A673 (cell line): ENCODE measurements around the gene SSC5D. TPM values are rescaled to one million over a fixed set of nuclear protein-coding genes. Genes with fewer than 3 reads are reported as not detected.

Experiments used
- BruUV-seq: library from RNA; stranded (reverse); fragments of 400-500 nt; replicated peaks from 2 replicates; lab custom pipeline; 2021; lab: Mats Ljungman, UMichigan
- CTCF ChIA-PET: fragments of 300-600 bp; sonication (Branson Sonifier 250); formaldehyde crosslinking; loops from one replicate; lab custom pipeline; 2022; ENCODE audit warnings: antibody characterized with exemption; lab: Charles Lee
- POLR2A ChIA-PET: fragments of 300-600 bp; sonication (Branson Sonifier 250); formaldehyde crosslinking; loops from one replicate; lab custom pipeline; 2022; ENCODE audit warnings: antibody characterized with exemption; ENCODE audit not compliant: low non-redundant PET; lab: Charles Lee
- DNase-seq: peaks from one replicate; pipeline ENCODE4 v3.0.0-alpha.2; 2015; ENCODE audit warnings: low spot score
- H3K27ac ChIP-seq: fragments of 200-600 bp; sonication (generic); 2 replicates; pipeline ENCODE4 v1.5.1; 2016; ENCODE audit warnings: mixed run types, low read depth, mild to moderate bottlenecking, mixed read lengths, antibody characterized with exemption, low read length; ENCODE audit not compliant: poor library complexity, severe bottlenecking
- H3K27me3 ChIP-seq: fragments of 200-600 bp; sonication (generic); replicated peaks from 2 replicates; pipeline ENCODE4 v1.6.1; 2017; ENCODE audit warnings: mixed run types, low read depth, mild to moderate bottlenecking, mixed read lengths, antibody characterized with exemption, low read length; ENCODE audit not compliant: insufficient read depth, poor library complexity
- H3K36me3 ChIP-seq: fragments of 200-600 bp; sonication (generic); 2 replicates; pipeline ENCODE4 v1.6.1; 2016; ENCODE audit warnings: mixed run types, mild to moderate bottlenecking, mixed read lengths, antibody characterized with exemption, low read length; ENCODE audit not compliant: insufficient read depth, poor library complexity, severe bottlenecking
- H3K4me1 ChIP-seq: fragments of 200-600 bp; sonication (generic); 2 replicates; pipeline ENCODE4 v1.6.1; 2017; ENCODE audit warnings: mixed run types, mild to moderate bottlenecking, mixed read lengths, antibody characterized with exemption, low read length; ENCODE audit not compliant: insufficient read depth, poor library complexity, severe bottlenecking
- H3K4me3 ChIP-seq: fragments of 200-600 bp; sonication (generic); 2 replicates; pipeline ENCODE4 v1.5.1; 2016; ENCODE audit warnings: low read depth, mixed run types, mild to moderate bottlenecking, mixed read lengths, low read length; ENCODE audit not compliant: poor library complexity, severe bottlenecking
- H3K9me3 ChIP-seq: fragments of 200-600 bp; sonication (generic); 2 replicates; pipeline ENCODE4 v1.6.1; 2016; ENCODE audit warnings: mixed run types, low read depth, mild to moderate bottlenecking, mixed read lengths, antibody characterized with exemption, low read length; ENCODE audit not compliant: poor library complexity, severe bottlenecking
- EZH2 ChIP-seq: fragments of 200-600 bp; sonication (generic); IDR thresholded peaks from 2 replicates; pipeline ENCODE4 v1.6.1; 2017; ENCODE audit warnings: borderline replicate concordance, low read depth, mild to moderate bottlenecking, mixed read lengths, antibody characterized with exemption, low read length; ENCODE audit not compliant: poor library complexity, severe bottlenecking
- intact Hi-C: fragments of 100-400 bp; cut with micrococcal nuclease; formaldehyde crosslinking; loops from one replicate; pipeline ENCODE4 v1.10.0; 2022; ENCODE audit not compliant: unreplicated experiment
- total RNA-seq: library from RNA; stranded (reverse); gene quantifications from 2 replicates; pipeline ENCODE4 v1.2.3, GENCODE V29; 2021
- TF ChIP-seq, protein P1 (sequence below): fragments of 300-800, 200-600 bp; sonication (generic); conservative IDR thresholded peaks from 2 replicates; pipeline ENCODE4 v1.5.1; 2017; ENCODE audit warnings: low read depth, mild to moderate bottlenecking, antibody characterized with exemption, low read length, moderate library complexity, mixed read lengths

The SSC5D gene
- total RNA-seq, 1 experiment from 2014 or later = 1.4 TPM

DNA sequence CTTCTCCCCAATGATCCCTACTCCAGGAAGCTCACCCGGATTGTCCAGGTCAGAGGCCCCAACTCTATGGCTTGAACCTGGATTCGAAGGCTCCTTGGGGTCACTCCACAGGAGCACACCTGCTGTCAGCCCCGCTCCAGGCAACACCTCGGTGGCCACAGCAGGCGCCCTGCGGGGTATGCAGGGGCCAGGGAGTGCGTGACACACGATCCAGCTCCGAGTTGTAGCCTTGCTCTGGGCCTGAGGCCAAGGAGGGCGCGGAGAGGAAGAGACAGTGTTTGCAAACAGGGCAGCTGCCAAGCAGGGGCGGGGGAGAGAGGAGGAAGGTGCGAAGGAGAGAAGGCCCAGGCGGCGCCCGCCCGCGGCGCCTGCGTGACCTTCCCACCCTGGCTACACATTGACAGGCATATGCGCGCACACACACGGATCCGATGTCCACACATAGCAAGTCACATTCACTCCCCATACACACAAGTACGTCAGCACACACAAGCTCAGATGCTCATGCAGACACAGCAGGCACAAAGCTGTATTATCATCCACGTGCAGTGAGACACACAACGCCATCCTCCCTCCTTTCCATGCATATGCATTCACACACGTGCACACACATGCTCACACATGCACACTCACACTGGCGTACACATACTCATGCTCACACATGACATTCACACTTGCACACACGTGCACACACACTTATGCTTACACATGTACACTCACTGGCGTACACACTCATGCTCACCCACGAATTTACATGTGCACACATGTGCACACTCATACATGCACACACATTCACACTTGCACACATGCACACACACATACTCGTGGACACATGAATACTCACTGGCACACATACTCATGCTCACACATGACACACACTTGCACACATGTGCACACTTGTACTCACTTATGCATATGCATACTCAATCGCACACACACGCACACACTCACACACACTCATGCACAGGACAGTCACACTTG lies 38.3 kb downstream of the SSC5D start:
- TF ChIP-seq EZH2 = no peak
- TF ChIP-seq, protein P1, sequence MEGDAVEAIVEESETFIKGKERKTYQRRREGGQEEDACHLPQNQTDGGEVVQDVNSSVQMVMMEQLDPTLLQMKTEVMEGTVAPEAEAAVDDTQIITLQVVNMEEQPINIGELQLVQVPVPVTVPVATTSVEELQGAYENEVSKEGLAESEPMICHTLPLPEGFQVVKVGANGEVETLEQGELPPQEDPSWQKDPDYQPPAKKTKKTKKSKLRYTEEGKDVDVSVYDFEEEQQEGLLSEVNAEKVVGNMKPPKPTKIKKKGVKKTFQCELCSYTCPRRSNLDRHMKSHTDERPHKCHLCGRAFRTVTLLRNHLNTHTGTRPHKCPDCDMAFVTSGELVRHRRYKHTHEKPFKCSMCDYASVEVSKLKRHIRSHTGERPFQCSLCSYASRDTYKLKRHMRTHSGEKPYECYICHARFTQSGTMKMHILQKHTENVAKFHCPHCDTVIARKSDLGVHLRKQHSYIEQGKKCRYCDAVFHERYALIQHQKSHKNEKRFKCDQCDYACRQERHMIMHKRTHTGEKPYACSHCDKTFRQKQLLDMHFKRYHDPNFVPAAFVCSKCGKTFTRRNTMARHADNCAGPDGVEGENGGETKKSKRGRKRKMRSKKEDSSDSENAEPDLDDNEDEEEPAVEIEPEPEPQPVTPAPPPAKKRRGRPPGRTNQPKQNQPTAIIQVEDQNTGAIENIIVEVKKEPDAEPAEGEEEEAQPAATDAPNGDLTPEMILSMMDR = no peak
- peak; percentile 21 for DNase-seq
- intact Hi-C loops = no loop called here
- no peak overlapping the region for H3K27ac ChIP-seq
- no peaks in the 10 kb centered on the region for H3K9me3 ChIP-seq
- POLR2A ChIA-PET = no interaction called here
- no peak overlapping the region for H3K4me3 ChIP-seq
- no peaks in the 10 kb centered on the region for H3K4me1 ChIP-seq
- no TSS peak for BruUV-seq
- H3K36me3 ChIP-seq = no peaks in the 10 kb centered on the region
- CTCF ChIA-PET = interaction anchor here (0.5 kb wide), 1 partner anchor 105 kb away, joined by 14 read pairs; no protein-coding TSS in a partner anchor
- no peaks in the 10 kb centered on the region for H3K27me3 ChIP-seq

DNA sequence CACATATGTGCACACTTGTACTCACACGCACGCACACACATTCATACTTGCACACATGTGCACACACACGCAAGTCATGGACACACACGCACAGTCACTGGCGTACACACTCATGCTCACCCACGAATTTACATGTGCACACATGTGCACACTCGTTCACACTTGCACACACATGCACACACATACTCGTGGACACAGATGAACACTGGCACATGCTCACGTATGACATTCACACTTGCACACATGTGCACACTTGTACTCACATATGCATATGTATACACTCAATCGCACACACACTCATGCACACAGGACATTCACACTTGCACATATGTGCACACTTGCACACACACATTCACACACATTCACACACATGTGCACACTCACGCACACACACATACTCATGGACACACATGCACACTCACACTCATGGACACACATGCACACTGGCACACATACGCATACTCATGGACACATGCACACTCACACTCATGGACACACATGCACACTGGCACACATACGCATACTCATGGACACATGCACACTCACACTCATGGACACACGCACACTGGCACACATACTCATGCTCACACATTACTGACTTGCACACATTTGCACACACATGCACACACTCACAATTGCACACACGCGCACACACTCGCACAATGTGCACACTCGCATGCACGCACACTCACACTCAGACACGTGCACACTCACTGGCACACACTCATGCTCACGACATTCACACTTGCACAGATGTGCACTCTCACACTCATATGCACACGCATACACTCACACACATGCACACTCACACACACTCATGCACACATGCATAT lies 39.2 kb downstream of the SSC5D start:
- no TSS peak for BruUV-seq
- ChIA-PET CTCF (no interaction called here), POLR2A (no interaction called here)
- no peaks in the 10 kb centered on the region for H3K9me3 ChIP-seq
- no peaks in the 10 kb centered on the region for H3K4me1 ChIP-seq
- intact Hi-C loops = no loop called here
- no peak for DNase-seq
- no peak overlapping the region for H3K27ac ChIP-seq
- H3K4me3 ChIP-seq = no peak overlapping the region
- no peaks in the 10 kb centered on the region for H3K36me3 ChIP-seq
- H3K27me3 ChIP-seq = no peaks in the 10 kb centered on the region
- TF ChIP-seq, protein P1 = no peak
- TF ChIP-seq EZH2 = no peak

DNA sequence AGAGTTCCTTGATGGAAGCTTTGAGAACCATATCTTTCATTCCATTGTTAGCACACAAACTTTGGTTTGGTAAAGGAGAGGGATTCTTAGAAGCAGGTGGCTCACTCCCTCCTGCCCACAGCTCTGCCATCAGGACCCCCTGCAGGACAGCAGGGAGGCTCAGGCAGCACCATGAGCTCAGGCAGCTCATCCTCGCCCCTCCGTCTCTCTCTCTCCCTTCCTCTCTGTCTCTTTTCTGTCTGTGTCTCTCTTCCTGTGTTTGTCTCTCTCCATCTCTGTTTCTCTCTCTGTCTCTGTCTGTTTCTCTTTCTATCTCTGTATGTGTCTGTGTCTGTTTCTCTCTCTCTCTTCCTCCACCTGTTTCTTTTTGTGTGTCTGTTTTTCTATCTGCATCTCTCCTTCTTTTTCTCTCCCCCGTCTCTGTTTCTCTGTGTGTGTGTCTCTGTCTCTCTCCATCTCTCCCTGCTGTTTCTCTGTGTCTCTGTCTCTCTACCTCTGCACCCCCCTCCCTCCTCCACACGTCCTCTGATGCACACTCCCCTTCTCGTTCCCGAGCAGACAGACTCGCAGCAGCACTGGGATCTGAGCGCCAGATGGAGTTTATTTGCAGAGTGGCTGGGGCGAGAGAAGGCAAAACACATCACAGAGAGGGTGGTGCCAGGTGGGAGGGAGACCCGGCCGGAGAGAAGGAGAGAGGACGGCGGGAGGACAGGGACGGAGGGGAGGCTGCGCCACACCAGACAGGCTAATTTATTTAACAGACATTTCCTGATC lies 40.0 kb downstream of the SSC5D start:
- DNase-seq = no peak
- Histone ChIP-seq H3K4me3 (no peak overlapping the region), H3K27ac (no peak overlapping the region), H3K27me3 (no peaks in the 10 kb centered on the region), H3K36me3 (no peaks in the 10 kb centered on the region), H3K4me1 (no peaks in the 10 kb centered on the region), H3K9me3 (no peaks in the 10 kb centered on the region)
- POLR2A ChIA-PET = no interaction called here
- intact Hi-C loops = no loop called here
- TF ChIP-seq, protein P1 = no peak
- no peak for TF ChIP-seq EZH2
- no TSS peak for BruUV-seq
- CTCF ChIA-PET = no interaction called here
